Neural crest cell (in vitro differentiated cells): ENCODE results near the gene PCCA. TPM values are rescaled to one million over a fixed set of nuclear protein-coding genes. Genes with fewer than 3 reads are reported as not detected.
"Not testable (repeated sequence)": the region's sequence is repeated elsewhere in the genome, so short reads cannot be mapped to it uniquely, and the experiment has no call there.

Source experiments
- DNase-seq: peaks from one replicate; pipeline ENCODE4 v3.0.0; 2021; ENCODE audit warnings: low read depth, mixed read lengths, low spot score
- H3K27ac Mint-ChIP-seq: one replicate; pipeline ENCODE4 v1.8.0; 2021; ENCODE audit warnings: mild to moderate bottlenecking, mixed read lengths; ENCODE audit not compliant: unreplicated experiment
- H3K27me3 Mint-ChIP-seq: 2 replicates; pipeline ENCODE4 v1.8.0; 2021; ENCODE audit warnings: low read depth, mild to moderate bottlenecking, mixed read lengths
- H3K36me3 Mint-ChIP-seq: 2 replicates; pipeline ENCODE4 v1.8.0; 2021; ENCODE audit warnings: low read depth, mild to moderate bottlenecking, mixed read lengths
- H3K4me1 Mint-ChIP-seq: 2 replicates; pipeline ENCODE4 v1.8.0; 2021; ENCODE audit warnings: mixed read lengths
- H3K4me3 Mint-ChIP-seq: one replicate; pipeline ENCODE4 v1.8.0; 2021; ENCODE audit warnings: mild to moderate bottlenecking, mixed read lengths
- H3K9me3 Mint-ChIP-seq: 2 replicates; pipeline ENCODE4 v1.8.0; 2021; ENCODE audit warnings: mixed read lengths
- CTCF ChIP-seq: fragments of 200-600 bp; sonication (generic); conservative IDR thresholded peaks from 2 replicates; pipeline ENCODE4 v1.5.0; 2021; ENCODE audit warnings: antibody characterized with exemption, mild to moderate bottlenecking
- total RNA-seq: library from RNA; stranded (reverse); gene quantifications from 2 replicates; pipeline ENCODE4 v1.2.1, GENCODE V29; 2021

The PCCA gene
- total RNA-seq, 1 donor from 2014 or later = 40.6 TPM

GRCh38 chr13:100382785-100383184, 293.9 kb downstream of the PCCA start:
- TF ChIP-seq CTCF = no peak
- peaks cover 12% of the 10 kb centered on the region for H3K4me1 Mint-ChIP-seq
- peaks cover 10% of the 10 kb centered on the region for H3K9me3 Mint-ChIP-seq
- no peak overlapping the region for H3K27ac Mint-ChIP-seq
- no peak overlapping the region for H3K4me3 Mint-ChIP-seq
- DNase-seq = no peak
- H3K27me3 Mint-ChIP-seq = no peaks in the 10 kb centered on the region
- peaks cover 40% of the 10 kb centered on the region for H3K36me3 Mint-ChIP-seq

GRCh38 chr13:100387416-100387815, 298.5 kb downstream of the PCCA start:
- Mint-ChIP-seq H3K27ac (no peak overlapping the region), H3K4me3 (no peak overlapping the region), H3K4me1 (peaks cover 12% of the 10 kb centered on the region), H3K27me3 (no peaks in the 10 kb centered on the region), H3K9me3 (no peaks in the 10 kb centered on the region), H3K36me3 (peaks cover 7% of the 10 kb centered on the region)
- no peak for TF ChIP-seq CTCF
- no peak for DNase-seq

GRCh38 chr13:100388150-100388549, 299.3 kb downstream of the PCCA start:
- H3K4me3 Mint-ChIP-seq, H3K36me3 Mint-ChIP-seq: not testable (repeated sequence)

GRCh38 chr13:100388923-100389322, 300.0 kb downstream of the PCCA start:
- DNase-seq = no peak
- no peaks in the 10 kb centered on the region for H3K27me3 Mint-ChIP-seq
- H3K4me1 Mint-ChIP-seq = peaks cover 20% of the 10 kb centered on the region
- no peak overlapping the region for H3K4me3 Mint-ChIP-seq
- no peak overlapping the region for H3K27ac Mint-ChIP-seq
- H3K9me3 Mint-ChIP-seq = no peaks in the 10 kb centered on the region
- no peak for TF ChIP-seq CTCF
- peaks cover 3% of the 10 kb centered on the region for H3K36me3 Mint-ChIP-seq

More at GRCh38 chr13:100388150-100388549, 299.3 kb downstream of the PCCA start:
- peaks cover 14% of the 10 kb centered on the region for H3K4me1 Mint-ChIP-seq
- H3K9me3 Mint-ChIP-seq, H3K27ac Mint-ChIP-seq, DNase-seq, H3K27me3 Mint-ChIP-seq: not testable (repeated sequence)

GRCh38 chr13:100389617-100390016, 300.7 kb downstream of the PCCA start:
- Mint-ChIP-seq H3K9me3 (no peaks in the 10 kb centered on the region), H3K27ac (no peak overlapping the region), H3K27me3 (no peaks in the 10 kb centered on the region), H3K4me1 (peaks cover 27% of the 10 kb centered on the region), H3K4me3 (no peak overlapping the region), H3K36me3 (peaks cover 3% of the 10 kb centered on the region)
- DNase-seq = no peak
- no peak for TF ChIP-seq CTCF

- no peaks in the 10 kb centered on the region for H3K36me3 Mint-ChIP-seq
- DNase-seq = no peak
- H3K4me1 Mint-ChIP-seq = peaks cover 53% of the 10 kb centered on the region
- TF ChIP-seq CTCF = no peak
- peak overlapping the region; percentile 73 for H3K27ac Mint-ChIP-seq
- peak overlapping the region; percentile 38 for H3K4me3 Mint-ChIP-seq
- H3K9me3 Mint-ChIP-seq = no peaks in the 10 kb centered on the region
- no peaks in the 10 kb centered on the region for H3K27me3 Mint-ChIP-seq
Measured at GRCh38 chr13:100392709-100393630, 304.1 kb downstream of the PCCA start.
